ENCODE measurements around the gene SLC8A2. TPM values are rescaled to one million over a fixed set of nuclear protein-coding genes. Genes with fewer than 3 reads are reported as not detected.

The SLC8A2 gene
- total RNA-seq, 2 experiments from 2014 or later: 0.18 to 0.43 TPM

- CTCF ChIA-PET: interaction anchor here (1.1 to 1.2 kb wide), 2 partner anchors 73 kb away, joined by 3 to 6 read pairs; no protein-coding TSS in a partner anchor
- Mint-ChIP-seq H3K36me3 (ENCODE audit: low read depth) (peaks cover 3% of the 10 kb centered on the region), H3K27ac (no peak overlapping the region)
Measured at GRCh38 chr19:47509973-47510372, 38.3 kb upstream of the SLC8A2 start.

GRCh38 chr19:47509170-47509847, 37.6 kb upstream of the SLC8A2 start:
- Mint-ChIP-seq H3K27ac (no peak overlapping the region), H3K4me1 (ENCODE audit: low read depth) (peaks cover 41% of the 10 kb centered on the region), H3K36me3 (ENCODE audit: low read depth) (no peaks in the 10 kb centered on the region), H3K9me3 (no peaks in the 10 kb centered on the region), H3K4me3 (no peak overlapping the region), H3K27me3 (no peaks in the 10 kb centered on the region)
- ATAC-seq (no peak), DNase-seq (no peak)
- ChIA-PET CTCF (interaction anchor here (1.2 kb wide), 1 partner anchor 72 kb away, joined by 6 read pairs; no protein-coding TSS in a partner anchor), POLR2A (interaction anchor here (0.8 to 1.7 kb wide), 4 partner anchors 11 to 98 kb away, joined by 3 to 5 read pairs (median 4); partner anchors contain the start of gene KPTN)
- intact Hi-C loops (cut with micrococcal nuclease): no loop called here
- TF ChIP-seq CTCF (IDR thresholded peaks at IDR 0.05): no peak

More at GRCh38 chr19:47509973-47510372, 38.3 kb upstream of the SLC8A2 start:
- H3K27me3 Mint-ChIP-seq: no peaks in the 10 kb centered on the region
- DNase-seq (no peak), ATAC-seq (no peak)
- POLR2A ChIA-PET: interaction anchor here (0.8 to 1.7 kb wide), 6 partner anchors 9 to 235 kb away, joined by 3 to 5 read pairs (median 4); partner anchors contain the start of genes KPTN and NOP53
- peaks cover 45% of the 10 kb centered on the region for H3K4me1 Mint-ChIP-seq (ENCODE audit: low read depth)
- H3K9me3 Mint-ChIP-seq: no peaks in the 10 kb centered on the region
- intact Hi-C loops (cut with micrococcal nuclease): loop anchor here (10.0 kb wide), 1 partner anchor 75 kb away; no protein-coding TSS in a partner anchor
- H3K4me3 Mint-ChIP-seq: no peak overlapping the region
- no peak for TF ChIP-seq CTCF (IDR thresholded peaks at IDR 0.05)

GRCh38 chr19:47508721-47509120, 37.0 kb upstream of the SLC8A2 start:
- no peak for TF ChIP-seq CTCF (IDR thresholded peaks at IDR 0.05)
- no peak for DNase-seq
- peaks cover 38% of the 10 kb centered on the region for H3K4me1 Mint-ChIP-seq (ENCODE audit: low read depth)
- H3K9me3 Mint-ChIP-seq: no peaks in the 10 kb centered on the region
- H3K36me3 Mint-ChIP-seq (ENCODE audit: low read depth): no peaks in the 10 kb centered on the region
- no peak overlapping the region for H3K27ac Mint-ChIP-seq
- no peak overlapping the region for H3K4me3 Mint-ChIP-seq
- ATAC-seq: no peak
- POLR2A ChIA-PET: interaction anchor here (0.6 to 1.7 kb wide), 5 partner anchors 10 to 68 kb away, joined by 3 to 5 read pairs (median 4); partner anchors contain the start of gene KPTN
- intact Hi-C loops (cut with micrococcal nuclease): no loop called here
- CTCF ChIA-PET: interaction anchor here (1.2 kb wide), 1 partner anchor 25 kb away, joined by 3 read pairs; the partner anchor contains the start of gene KPTN
- H3K27me3 Mint-ChIP-seq: no peaks in the 10 kb centered on the region

- Mint-ChIP-seq H3K4me1 (ENCODE audit: low read depth) (peaks cover 31% of the 10 kb centered on the region), H3K27ac (no peak overlapping the region), H3K9me3 (no peaks in the 10 kb centered on the region), H3K4me3 (no peak overlapping the region), H3K27me3 (no peaks in the 10 kb centered on the region), H3K36me3 (ENCODE audit: low read depth) (no peaks in the 10 kb centered on the region)
- DNase-seq (no peak), ATAC-seq (no peak)
- intact Hi-C loops (cut with micrococcal nuclease): no loop called here
- ChIA-PET POLR2A (interaction anchor here (0.6 to 1.7 kb wide), 6 partner anchors 12 to 69 kb away, joined by 3 to 6 read pairs (median 4); partner anchors contain the start of gene KPTN), CTCF (interaction anchor here (1.2 kb wide), 1 partner anchor 24 kb away, joined by 3 read pairs; the partner anchor contains the start of gene KPTN)
- no peak for TF ChIP-seq CTCF (IDR thresholded peaks at IDR 0.05)
Measured at GRCh38 chr19:47507924-47508553, 36.3 kb upstream of the SLC8A2 start.

All from activated CD8-positive, alpha-beta T cell treated with anti-CD3 and anti-CD28 coated beads for 36 hours (primary cell).